ENCODE data around the gene ATP5MC2. TPM values are rescaled to one million over a fixed set of nuclear protein-coding genes. Genes with fewer than 3 reads are reported as not detected.
A peak's percentile ranks its signal among the peaks of the same experiment; 100 is the strongest.

The ATP5MC2 gene
- total RNA-seq, 1 donor from 2014 or later: 264 TPM

DNA sequence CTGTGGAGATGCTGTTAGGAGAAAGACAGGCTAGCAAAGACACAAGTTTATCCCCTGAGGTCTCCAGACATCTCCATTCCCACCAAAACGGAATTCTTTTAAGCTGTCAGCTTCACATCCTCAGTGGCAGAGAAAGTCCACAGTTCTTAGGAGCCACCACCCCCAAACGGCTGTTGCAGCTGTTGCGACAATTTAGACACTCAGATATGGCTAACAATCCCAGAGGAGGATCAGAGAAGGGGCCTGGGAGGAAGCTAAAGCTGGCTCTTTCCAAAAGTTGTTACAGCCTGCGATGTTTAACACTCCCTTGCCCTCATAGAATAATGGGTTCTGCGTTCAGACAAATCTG, 1.9 kb upstream of the ATP5MC2 start:
- no peak for ATAC-seq
- peaks cover 35% of the 10 kb centered on the region for H3K4me1 ChIP-seq
- H3K4me3 ChIP-seq: peak overlapping the region; percentile 96
- H3K27ac ChIP-seq: peak overlapping the region; percentile 91
- intact Hi-C loops (cut with DNase I): no loop called here
- TF ChIP-seq CTCF (IDR thresholded peaks at IDR 0.05): no peak
- H3K36me3 ChIP-seq: peaks cover 9% of the 10 kb centered on the region
- no peaks in the 10 kb centered on the region for H3K9me3 ChIP-seq
- no peaks in the 10 kb centered on the region for H3K27me3 ChIP-seq (ENCODE audit: low read depth)
- DNase-seq: no peak

- H3K4me3 ChIP-seq: peak overlapping the region; percentile 96
These were observed 1.3 kb upstream of the ATP5MC2 start for GRCh38 chr12:53677016-53677799.

DNA sequence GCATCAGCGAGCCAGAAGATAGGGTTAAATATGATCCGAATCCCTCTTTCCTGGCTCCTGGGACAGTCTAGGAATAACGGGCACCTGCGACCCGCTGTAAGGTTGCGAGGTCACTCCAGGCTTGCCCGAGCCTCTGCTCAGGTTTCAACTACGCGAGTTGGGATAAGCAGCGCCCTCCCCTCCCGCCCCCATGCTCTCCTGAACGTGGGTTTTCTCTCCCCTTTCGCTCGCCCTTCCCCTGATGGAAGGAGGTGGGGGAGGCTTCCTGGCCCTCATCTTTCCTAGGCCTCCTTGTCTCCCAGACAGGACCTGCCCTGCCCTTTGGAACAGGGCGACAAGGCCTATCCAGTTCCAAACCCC, 753 bp upstream of the ATP5MC2 start:
- TF ChIP-seq CTCF (IDR thresholded peaks at IDR 0.05): no peak
- Histone ChIP-seq H3K36me3 (peaks cover 20% of the 10 kb centered on the region), H3K9me3 (no peaks in the 10 kb centered on the region), H3K27me3 (ENCODE audit: low read depth) (no peaks in the 10 kb centered on the region), H3K4me1 (peaks cover 37% of the 10 kb centered on the region), H3K4me3 (peak overlapping the region; percentile 96), H3K27ac (peak overlapping the region; percentile 91)
- peak; percentile 45 to 60 for ATAC-seq
- intact Hi-C loops (cut with DNase I): no loop called here
- DNase-seq: peak; percentile 62

More at GRCh38 chr12:53677016-53677799, 1.3 kb upstream of the ATP5MC2 start:
- no peak for DNase-seq
- H3K27ac ChIP-seq: peak overlapping the region; percentile 91
- H3K9me3 ChIP-seq: no peaks in the 10 kb centered on the region
- H3K4me1 ChIP-seq: peaks cover 35% of the 10 kb centered on the region
- no peak for TF ChIP-seq CTCF (IDR thresholded peaks at IDR 0.05)
- ATAC-seq: peak in 1 of 2 donors; percentile 3
- H3K36me3 ChIP-seq: peaks cover 15% of the 10 kb centered on the region
- intact Hi-C loops (cut with DNase I): no loop called here
- H3K27me3 ChIP-seq (ENCODE audit: low read depth): no peaks in the 10 kb centered on the region

DNA sequence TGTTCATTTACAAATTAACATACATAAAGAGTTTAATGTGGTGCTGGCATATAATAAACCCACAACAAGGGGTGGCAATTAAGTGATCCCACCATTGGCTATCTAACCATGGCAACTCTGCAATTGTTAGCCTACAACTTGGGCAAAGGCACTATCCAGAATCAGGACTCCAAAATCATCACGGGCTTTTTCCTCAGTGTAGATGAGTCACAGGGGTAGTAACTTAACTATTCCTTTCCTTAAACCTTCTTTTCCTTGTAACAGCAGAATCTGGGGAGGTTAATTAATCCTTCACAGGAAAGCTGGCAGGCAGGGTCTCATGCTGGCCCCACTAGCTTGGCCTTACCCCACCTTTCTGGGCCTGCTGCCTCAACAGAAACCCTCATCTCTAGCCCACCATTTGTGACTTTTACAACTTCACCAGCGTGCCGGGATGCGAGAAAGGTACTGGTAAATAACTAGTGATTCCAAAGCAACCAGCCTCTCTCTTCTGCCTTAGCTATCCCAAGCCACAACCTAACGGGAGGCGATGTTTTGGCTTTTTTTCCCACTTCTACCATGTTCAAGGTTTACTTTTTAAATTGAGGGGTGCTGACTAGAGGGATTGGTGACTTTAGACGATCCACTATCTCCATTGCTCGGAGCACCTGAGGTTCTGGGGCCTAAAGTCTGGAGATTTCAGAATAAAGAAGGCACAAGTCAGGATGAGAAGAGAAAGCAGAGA, 744 bp downstream of the ATP5MC2 start:
- DNase-seq (no peak), ATAC-seq (no peak)
- H3K9me3 ChIP-seq: no peaks in the 10 kb centered on the region
- intact Hi-C loops (cut with DNase I): no loop called here
- H3K27ac ChIP-seq: peak overlapping the region; percentile 91
- peaks cover 42% of the 10 kb centered on the region for H3K4me1 ChIP-seq
- H3K36me3 ChIP-seq: peaks cover 35% of the 10 kb centered on the region
- H3K4me3 ChIP-seq: peak overlapping the region; percentile 96
- H3K27me3 ChIP-seq (ENCODE audit: low read depth): no peaks in the 10 kb centered on the region
- no peak for TF ChIP-seq CTCF (IDR thresholded peaks at IDR 0.05)

DNA sequence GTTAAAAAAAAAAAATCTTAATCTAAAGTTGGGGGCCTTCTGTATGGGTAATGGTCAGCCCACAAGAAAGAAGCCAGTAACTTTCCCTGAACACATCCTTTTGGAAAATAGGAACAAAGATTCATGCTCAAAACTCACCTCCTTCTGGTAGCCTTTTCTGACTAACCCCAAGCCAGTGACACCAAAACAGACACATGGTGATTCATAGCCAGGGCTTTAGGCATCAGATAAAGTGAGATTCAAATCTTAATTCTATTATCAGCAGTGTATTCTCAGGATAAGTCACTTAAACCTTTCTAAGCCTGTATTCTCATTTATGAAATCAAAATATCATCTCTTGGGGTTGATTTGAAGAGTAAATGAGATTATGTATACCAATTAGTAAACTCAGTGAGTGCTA, 4.9 kb downstream of the ATP5MC2 start:
- intact Hi-C loops (cut with DNase I): no loop called here
- Histone ChIP-seq H3K4me1 (peaks cover 29% of the 10 kb centered on the region), H3K9me3 (no peaks in the 10 kb centered on the region), H3K4me3 (no peak overlapping the region), H3K27me3 (ENCODE audit: low read depth) (no peaks in the 10 kb centered on the region), H3K27ac (no peak overlapping the region), H3K36me3 (peaks cover 77% of the 10 kb centered on the region)
- ATAC-seq: no peak
- TF ChIP-seq CTCF (IDR thresholded peaks at IDR 0.05): no peak
- DNase-seq: no peak
